GM12874 (cell line): ENCODE measurements around the gene FDX2.

Experiments
- TF ChIP-seq, protein P1 (sequence below): IDR thresholded peaks from 2 replicates; pipeline ENCODE4 v1.5.1; 2011; ENCODE audit warnings: low read depth, mild to moderate bottlenecking, control low read depth, low read length, moderate library complexity; ENCODE audit not compliant: insufficient read depth

Gene FDX2

DNA sequence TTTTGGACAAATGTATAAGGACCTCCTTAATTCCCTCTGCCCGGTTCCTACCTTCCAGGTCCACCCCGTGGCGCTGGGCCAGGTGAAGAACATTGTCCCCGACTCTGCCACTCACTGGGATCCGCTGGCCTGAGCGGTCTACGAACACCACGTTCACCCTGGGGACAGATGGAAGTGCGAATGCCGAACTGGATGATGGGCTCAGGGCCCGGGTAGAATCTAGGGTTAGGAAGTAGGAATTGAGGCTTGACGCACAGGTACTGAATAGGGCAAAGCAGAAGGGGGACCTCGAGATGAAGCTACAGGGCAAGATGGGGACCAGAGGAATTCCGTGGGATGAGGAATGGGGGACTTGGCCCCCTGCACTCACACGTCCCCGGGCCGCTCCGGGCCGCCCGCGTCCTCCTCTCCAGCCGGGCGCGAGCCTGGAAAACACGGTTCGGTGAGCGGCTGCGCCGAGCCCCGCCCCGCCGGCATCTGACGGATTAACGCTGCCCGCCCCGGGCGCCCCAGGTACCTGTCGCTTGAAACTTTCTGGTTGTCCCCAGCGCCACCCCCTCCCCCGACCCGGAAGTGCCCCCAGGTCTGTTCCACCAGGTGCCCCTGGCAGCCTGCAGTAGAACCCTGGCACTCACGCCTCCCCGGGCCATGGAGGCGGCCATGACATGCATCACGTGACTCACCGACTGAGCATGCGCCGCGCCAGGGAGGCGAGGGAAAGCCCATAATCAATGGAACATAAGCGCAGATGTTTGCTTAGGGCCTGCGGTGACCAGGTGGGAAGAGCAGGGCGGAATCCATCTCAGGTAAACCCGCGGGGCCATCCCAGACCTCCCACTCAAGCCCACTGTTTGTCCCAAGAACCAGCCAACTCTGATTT, at the start of gene FDX2:
FDX2 (minus strand) TSS at position 681 of the 880 bp plus-strand sequence; CDS start at position 662, 19 bp downstream.
- TF ChIP-seq, protein P1, sequence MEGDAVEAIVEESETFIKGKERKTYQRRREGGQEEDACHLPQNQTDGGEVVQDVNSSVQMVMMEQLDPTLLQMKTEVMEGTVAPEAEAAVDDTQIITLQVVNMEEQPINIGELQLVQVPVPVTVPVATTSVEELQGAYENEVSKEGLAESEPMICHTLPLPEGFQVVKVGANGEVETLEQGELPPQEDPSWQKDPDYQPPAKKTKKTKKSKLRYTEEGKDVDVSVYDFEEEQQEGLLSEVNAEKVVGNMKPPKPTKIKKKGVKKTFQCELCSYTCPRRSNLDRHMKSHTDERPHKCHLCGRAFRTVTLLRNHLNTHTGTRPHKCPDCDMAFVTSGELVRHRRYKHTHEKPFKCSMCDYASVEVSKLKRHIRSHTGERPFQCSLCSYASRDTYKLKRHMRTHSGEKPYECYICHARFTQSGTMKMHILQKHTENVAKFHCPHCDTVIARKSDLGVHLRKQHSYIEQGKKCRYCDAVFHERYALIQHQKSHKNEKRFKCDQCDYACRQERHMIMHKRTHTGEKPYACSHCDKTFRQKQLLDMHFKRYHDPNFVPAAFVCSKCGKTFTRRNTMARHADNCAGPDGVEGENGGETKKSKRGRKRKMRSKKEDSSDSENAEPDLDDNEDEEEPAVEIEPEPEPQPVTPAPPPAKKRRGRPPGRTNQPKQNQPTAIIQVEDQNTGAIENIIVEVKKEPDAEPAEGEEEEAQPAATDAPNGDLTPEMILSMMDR: no peak

DNA sequence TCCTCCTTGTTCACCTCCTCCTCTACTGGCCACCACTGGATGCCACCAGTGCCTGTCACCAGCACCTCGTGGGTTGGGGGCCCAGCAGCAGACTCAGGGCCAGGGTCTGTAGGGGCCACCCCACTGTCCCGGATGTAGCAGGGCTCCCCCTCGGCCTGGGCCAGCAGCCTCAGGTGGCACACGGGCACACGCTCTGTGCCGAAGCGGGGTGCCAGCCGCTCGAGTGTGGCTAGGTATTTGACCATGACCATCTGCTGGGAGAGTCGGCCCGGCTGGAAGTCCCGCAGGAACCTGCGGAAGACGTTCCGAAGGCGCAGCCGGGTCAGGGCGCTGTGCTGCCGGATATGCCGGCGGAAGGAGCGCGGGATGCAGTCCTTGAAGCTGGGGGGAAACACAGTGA, 49.7 kb upstream of the FDX2 start:
- TF ChIP-seq, protein P1: no peak

DNA sequence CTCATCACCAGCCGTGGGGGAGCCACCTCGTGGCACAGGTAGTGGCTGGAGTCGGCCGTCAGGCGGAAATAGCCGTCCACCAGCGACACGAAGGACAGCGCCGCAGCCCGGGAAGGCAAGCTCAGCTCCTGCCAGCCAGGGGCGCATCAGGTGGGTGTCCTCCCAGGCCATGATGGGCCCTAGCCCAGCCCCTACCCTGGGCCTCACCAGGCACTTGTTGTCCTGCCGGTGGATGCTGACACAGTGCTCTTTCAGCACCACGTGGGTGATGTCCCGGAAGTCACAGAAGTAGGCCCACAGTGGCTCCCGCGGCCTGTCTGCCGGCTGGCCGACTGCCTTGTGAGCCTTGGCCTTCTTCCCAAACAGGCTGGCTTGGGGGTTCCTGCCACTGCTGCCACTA, 48.8 kb upstream of the FDX2 start:
- TF ChIP-seq, protein P1: no peak

DNA sequence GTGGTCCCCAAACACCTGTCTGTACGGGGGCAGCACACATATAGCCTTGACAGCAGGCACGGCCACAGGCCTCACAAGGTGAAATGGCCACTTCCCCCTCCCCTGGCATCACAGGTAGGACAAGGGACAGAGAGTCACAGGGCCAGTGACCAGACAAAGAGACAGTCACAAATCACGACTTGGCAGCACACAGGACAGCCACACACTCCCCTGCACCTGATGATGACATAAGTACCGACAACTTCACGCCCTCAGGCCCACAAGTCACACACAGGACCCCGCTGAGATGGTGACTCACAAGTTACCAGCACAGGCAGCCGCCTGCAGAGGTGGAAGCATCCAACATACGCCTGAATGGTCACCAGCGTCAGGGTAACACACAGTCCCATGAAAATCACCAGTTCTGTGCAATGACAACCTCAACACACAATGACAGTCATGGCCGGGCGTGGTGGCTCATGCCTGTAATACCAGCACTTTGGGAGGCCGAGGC, 48.0 kb upstream of the FDX2 start:
- TF ChIP-seq, protein P1: no peak

DNA sequence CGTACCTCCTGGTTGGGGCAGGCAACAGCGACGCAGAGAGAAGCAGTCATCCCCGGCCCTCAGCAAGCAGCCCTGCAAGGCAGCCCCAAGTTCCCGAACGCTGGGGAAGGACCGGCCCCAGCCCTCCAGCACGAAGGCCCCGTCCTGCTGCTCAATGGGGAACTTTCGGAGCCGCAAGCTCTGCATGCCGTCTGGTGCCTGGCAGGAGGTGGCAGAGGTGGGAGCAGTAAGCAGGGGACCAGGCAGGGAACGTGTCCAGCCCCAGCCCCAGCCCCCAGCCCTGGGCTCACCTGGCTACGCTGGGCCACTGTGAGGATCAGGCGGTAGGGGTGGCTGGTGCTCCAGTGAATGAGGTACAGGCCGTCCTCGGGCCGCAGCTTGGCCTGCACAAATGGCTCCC, 46.4 kb upstream of the FDX2 start:
- TF ChIP-seq, protein P1: no peak

DNA sequence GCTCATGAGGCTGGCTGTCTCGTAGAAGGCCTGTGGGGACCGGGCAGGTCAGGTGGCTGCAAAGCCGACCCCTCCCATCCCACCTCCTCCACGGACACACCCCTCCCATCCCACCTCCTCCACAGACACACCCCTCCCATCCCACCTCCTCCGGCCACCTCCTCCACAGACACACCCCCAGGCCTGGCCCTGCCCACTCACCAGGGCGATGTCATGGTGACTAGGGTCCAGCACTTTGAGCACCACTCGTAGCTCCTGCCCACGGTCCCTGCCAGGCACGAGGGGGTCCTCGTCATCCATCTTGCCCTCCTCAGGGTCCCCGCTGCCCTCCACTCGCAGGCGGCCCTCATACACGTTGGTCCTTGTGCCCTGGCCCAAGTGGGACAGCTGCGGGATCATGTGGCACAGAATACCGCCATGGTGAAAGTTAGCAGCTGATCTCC, 45.8 kb upstream of the FDX2 start:
- TF ChIP-seq, protein P1: no peak

DNA sequence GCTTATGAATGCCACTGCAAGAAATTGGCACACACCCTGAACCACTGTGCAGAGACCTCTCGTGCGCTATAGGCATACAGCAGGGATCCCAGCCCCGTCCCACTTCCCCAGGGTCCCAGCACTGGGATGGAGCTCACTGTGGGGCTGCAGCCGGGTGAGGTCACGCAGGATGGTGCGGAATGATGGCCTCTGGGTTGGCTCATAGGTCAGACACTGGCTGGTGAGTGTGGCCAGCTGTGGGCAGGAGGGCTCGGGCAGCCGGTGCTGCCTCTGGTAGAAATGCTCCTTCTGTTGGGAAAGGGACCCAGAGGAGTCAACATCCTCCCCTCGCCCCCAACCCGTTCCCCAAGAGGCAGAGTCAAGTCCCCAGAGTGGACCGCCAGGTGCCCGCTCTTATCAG, 40.6 kb upstream of the FDX2 start:
- TF ChIP-seq, protein P1: no peak
